Measurements from ENCODE around the gene POLD3.
A peak's percentile ranks its signal among the peaks of the same experiment; 100 is the strongest.
"Not testable (repeated sequence)": the region's sequence is repeated elsewhere in the genome, so short reads cannot be mapped to it uniquely, and the experiment has no call there.

The POLD3 gene

DNA sequence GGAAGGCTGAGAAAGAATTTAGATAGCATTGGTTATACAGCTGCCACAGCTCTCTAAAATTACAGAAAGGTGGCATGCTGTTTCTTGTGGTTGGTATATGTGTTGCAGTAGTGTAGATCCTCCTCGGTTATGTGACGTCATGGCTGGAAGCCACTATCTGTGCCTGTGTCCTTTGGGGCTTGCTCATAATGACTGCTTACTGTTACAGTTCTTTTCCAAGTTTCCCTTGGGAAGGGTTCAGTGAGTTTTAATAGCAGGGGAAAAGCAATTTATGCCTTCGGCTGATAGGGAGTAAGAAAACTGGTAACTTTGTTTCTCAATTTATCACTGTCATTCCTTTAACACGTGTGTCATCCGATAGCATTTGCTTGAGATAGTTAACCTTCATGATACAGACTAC is 47.2 kb downstream of the POLD3 start:
- DNase-seq, result no peak

DNA sequence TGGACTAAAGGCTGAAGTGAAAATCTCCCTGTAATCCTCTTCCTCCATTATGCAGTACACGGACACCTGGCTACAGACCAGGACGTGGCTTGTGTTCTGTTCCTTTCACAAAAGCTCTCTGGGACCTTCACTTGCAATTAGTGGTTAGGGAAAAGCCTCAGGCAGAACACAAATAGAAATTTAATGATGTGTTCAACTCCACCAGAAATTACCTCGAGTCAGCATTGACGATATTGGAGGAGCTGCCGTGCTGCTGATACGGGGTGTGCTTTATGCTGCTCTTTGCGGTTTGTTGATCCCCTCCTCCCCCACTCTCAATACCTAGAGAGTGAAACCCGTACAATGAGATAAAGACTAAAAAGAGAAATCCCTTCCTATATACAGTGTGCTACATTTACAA is 48.9 kb downstream of the POLD3 start:
- peak; percentile 89 for DNase-seq

DNA sequence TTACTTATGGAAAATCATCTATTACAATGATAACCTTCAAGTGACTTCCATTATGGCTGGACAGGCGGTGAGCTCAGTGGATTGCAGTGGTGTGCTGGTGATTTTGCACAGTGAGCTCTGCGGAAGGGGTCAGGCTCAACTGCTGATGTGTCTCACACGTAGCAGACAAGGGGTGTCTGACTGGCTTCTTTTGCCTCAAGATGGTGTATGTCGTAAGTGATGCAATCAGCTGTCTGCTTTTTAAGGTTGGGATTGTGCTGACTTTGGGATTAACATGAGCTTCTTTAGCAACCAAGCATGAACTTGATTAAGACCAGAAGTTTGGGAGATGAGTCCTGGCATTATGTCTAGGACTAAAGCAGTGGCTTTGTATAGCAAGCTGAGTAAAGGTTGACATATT is 49.5 kb downstream of the POLD3 start:
- DNase-seq, result no peak

DNA sequence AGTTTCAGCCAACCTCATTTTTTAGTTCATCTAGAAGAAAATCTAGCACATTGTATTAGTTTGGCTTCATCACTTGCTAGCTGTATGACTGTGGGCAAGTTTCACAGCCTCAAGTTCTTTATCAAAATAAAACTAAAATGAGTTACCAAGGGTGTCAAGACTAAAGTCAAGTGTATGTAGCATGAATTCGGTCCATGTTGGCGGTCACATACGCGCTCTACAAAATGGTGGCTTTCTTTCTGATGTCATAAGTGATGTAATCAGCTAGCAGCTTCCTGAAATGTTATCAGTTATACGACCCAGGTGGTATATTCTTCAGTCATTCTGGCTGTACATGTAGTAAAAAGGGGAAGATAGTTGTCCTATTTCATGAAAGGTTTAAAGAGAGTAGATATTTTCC is 50.5 kb downstream of the POLD3 start:
- no peak for DNase-seq

DNA sequence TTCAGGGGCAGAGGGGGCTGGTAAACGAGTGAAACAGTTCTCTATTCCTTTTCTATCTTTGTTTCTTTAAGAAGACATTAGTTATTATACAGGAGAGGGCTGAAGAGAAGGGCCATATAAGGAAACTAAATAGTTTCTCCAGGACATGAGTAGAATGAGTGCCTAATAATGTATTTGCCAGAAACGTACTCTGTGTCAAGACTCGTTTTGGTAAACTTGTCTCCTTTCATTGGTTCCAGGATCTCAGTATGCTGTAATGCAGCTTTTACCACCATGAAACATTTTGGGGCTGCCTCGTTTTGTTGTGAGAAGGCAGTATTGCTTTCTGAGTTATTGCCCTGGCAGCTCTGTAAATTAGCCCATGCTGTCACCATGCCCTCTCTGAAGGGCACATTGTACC is 51.7 kb downstream of the POLD3 start:
- no peak for DNase-seq

DNA sequence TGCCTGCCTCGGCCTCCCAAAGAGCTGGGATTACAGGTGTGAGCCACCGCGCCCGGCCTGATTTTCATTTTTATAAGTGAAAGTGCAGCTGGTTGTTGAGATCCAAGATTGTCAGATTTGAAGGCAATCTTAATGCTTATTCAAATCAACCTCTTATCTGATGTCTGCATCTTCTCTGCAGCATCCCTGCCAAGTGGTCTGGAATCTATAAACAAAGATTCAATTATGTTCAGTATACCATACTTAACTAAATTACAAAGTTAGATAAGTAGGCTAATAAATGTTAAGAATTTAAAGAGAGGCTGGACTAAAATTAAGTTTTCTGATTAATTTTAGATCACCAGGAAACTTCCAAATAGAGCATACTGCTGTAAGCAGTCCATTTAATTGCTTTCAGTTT is 53.8 kb downstream of the POLD3 start:
- DNase-seq, result no peak

DNA sequence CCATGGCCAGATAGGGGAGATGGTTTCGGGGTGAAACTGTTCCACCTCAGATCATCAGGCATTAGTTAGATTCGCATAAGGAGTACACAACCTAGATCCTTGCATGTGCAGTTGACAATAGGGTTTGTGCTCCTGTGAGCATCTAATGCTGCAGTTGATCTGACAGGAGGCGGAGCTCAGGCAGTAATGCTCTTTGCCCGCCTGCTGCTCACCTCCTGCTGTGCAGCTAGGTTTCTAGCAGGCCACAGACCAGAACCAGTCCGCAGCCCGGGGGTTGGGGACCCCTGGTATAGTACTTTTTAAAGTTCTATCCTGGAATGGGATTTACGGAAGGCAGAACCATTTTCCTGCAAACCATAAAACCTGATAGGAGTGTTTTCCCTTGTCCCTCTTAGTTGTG is 54.6 kb downstream of the POLD3 start:
- no peak for DNase-seq

DNA sequence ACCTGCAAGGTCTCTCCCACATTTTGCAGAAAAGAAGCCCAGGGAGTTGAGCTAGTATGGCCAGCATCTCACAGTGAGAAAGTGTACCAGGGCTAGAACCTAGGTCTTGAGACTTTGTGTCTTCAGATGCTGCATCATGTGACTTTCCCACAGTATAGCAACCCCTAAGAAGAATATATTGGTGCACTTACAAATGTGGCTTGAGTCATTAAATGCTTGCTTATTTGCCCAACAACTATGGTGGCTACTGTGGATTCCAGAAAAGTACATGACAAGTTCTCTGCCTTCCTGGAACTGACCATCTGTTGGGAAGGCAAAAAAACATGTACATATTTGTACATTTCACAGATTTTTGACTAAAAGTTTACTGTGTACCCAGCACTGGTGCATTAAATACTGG is 55.0 kb downstream of the POLD3 start:
- no peak for DNase-seq

DNA sequence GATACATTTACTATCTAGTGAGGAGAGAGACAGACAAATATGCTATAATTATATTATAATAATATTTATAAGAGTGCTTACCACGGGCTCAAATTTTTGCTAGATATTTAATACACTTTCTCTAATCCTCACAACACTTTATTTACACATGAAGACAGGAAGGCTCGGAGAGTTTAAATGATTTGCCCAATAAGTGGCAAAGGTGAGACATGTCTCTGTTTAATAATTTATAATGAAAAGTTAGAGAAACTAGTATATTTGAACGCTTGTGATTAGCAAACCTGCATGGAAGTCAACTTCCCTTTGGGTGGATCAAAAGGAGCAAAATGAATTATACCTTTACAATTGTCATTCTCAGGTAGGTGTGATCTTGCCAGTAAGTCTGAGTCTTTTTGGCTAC is 55.4 kb downstream of the POLD3 start:
- no peak for DNase-seq

DNA sequence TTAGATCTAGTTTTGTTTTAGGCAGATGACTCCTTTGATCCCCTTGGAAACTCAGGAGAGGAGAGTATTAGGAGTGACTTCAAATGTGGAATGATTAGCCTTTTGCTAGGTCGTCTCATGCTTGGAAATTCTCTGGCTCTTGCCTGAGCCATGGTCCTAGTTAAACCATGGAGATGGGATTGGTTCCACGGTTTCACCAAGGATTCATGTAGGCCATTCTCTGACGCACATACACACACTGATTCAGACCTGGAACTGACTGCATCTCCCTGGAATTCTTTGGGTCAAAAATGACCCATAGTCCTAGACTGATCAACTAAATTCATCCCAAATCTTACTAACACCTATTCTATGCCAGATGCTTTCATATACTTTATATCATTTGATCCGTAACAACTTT is 56.5 kb downstream of the POLD3 start:
- no peak for DNase-seq

DNA sequence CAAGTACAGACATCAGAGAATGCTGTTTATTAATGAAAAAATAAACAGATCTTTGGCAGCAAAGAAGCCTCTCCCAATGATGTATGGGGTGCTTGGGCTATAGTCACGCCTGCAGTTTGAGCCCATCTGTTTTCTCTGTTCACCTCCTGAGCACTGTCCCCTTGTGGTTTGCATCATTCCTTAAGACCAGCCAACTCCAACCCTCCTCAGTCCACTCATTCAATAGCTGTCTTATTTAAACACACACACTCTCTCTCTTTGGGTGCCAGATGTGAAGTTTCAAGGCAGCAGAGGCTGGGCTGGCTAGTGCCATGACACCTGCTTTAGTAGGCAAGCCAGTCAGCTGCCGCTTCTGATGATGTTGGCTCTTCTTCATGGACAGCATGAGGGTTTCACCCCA is 58.1 kb downstream of the POLD3 start:
- no peak for DNase-seq

DNA sequence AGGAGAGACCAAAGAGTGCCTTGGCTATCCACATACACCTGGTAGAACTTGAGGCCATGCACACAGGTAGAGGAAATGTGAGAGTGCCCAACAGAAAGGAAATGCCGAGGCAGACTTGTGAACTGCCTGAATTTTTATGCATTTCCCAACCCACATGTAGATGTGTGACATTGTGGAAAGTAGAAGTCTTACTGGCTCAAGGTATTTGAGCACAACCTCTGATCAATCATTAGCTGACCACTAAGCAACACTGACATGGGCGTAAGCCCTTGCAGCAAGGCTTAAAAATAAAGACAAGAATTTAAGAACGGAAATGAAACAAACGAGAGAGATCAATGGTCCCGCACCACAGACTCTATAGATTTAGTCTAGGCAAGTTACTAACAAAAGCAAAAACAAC is 62.6 kb downstream of the POLD3 start:
- DNase-seq, result no peak

DNA sequence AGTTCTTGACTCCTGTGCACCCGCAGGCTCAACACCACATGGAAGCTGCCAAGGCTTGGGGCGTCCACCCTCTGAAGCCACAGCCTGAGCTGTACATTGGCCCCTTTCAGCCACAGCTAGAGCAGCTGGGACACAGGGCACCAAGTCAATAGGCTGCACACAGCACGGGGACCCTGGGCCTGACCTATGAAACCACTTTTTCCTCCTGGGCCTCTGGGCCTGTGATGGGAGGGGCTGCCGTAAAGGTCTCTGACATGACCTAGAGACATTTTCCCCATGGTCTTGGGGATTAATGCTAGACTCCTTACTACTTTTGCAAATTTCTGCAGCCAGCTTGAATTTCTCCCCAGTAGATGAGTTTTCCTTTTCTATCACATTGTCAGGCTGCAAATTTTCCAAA is 66.7 kb downstream of the POLD3 start:
- DNase-seq, result not testable (repeated sequence)

DNA sequence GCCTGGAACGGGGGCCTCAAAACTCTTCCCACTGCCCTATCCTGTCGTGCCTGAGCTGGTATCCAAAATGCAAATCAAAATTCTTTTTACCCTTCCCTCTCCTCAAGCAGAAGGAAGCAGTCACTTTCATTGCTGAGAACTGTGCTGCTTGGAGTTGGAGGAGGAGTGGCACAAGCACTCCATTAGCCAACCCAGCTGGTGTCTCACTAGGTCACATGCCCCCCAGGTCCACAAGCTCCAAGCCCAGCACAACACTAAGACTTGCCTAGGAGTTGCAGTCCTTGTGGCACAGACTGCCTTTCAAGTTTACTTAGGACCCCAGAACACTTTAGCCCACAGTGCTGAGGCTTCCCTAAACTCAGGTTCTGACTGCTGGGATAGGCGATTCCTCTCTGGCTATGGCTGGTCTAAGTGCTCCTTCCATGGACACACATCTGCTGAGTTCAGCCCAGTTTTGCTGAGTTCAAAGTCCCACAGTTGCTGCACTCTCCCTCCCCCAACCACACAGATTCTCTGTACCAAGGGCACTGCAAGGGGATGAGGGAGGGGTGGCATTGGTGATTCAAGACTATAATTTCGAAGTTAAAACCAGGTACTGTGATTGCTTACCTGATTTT is 70.2 kb downstream of the POLD3 start:
- no peak for DNase-seq

DNA sequence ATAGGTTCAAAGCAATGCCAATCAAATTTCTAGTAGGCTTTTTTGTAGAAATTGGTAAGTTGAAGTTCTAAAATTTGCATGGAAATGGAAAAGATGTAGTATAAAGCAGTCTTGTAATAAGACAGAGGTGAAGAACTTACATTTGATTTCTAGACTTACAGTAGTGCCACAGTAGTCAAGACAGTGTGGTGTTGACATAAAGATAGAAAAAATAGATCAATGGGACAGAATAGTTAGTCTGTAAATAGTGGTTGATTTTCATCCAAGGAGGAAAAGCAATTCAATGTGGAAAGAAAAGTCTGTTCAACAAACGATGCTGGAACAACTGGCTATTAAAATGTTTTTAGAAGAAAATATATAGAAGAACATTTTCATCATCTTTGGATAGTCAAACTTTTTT is 70.9 kb downstream of the POLD3 start:
- DNase-seq, result no peak

DNA sequence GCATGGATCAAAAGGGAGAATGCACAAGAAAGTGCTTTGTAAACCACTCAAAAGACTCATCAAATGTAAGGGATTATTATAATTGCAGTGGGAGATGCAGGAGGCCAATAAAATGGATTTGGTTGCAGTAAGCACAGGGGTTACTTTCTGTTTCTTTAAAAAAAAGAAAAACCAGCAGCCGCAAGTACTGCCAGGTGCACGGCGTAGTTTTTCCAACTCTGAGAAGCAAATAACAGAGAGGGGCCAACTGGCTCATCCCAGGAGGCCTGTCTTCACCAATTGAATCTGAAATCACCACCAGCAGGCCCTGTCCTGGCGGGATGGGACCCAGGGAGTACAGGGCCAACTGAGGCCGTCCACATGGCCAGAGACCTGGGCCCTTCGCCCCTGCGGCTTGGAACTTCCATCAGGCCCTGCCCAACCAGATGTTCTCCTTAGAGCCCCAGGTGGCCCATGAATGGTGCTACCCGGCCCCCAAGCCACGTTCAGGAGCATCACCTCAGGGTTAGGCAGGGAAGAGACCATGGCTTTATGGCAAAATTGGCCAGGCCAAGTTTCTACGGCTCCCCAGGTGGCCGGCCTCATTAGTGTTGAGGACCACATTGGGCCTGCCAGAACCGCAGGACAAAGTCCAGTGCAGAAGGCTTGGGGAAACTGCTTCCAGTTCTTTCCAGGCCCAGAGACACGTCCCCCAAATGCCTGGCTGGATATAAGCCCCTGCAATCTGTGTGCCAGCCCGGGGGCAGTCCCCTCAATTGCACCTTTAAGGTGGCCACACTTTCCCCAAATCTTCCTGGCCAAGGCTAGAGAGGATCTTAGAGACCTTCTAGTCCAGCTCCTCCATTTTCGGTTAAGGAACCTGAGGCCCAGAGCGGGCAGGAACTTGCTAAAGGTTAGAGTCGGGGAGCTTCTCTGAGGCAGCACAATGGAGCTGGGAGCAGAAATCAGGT is 77.1 kb downstream of the POLD3 start:
- DNase-seq, result no peak

DNA sequence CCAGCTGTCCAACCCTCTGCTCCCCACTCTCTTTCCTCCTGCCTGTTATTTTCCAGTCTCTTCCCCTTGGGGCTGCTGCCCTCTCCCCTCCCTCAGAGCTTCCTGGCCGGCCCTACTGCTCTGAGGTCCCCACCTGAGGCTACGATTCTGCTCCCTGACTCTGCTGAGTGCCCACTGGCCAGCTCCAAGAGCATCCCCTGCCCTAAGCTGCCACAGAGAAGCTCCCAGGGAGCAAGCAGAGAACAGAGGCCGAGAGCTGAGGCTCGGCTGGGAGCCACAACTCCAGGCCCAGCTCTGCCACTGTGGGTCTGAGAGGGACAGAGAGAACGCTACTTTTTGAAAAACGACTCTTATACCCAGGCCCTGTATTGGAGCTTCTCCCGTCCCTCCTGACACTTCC is 77.8 kb downstream of the POLD3 start:
- DNase-seq, result no peak

DNA sequence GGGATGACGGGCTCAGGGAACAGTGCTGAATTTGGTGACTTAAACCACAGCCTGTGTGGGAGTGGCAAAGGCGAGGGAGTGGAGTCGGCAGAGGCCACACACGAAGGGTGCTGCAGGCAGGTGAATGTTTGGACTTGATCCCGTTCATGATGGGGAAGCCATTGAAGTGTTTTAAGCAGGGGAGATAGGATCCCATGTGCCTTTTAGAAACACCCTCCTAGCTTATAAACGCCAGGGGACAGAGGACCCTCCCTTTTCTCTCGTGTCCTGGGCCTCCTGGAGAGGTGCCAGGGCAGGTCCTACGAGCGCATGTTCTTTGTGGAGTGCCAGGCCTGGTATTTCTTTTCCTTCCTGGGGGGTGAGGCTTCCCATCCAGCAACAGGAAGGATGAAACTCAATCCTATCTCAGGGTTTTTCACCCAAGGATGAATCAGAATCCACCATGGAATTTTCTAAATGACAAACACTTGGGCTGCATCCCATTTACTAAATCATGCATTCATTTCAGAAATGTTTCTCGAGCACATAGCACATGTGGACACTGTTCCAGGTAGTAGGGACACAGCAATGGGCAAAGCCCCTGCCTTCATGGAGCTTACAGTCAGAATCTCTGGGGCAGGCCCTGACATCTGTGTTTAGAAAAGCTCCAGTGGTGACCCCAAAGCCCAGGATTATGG is 79.3 kb downstream of the POLD3 start:
- DNase-seq, result no peak

DNA sequence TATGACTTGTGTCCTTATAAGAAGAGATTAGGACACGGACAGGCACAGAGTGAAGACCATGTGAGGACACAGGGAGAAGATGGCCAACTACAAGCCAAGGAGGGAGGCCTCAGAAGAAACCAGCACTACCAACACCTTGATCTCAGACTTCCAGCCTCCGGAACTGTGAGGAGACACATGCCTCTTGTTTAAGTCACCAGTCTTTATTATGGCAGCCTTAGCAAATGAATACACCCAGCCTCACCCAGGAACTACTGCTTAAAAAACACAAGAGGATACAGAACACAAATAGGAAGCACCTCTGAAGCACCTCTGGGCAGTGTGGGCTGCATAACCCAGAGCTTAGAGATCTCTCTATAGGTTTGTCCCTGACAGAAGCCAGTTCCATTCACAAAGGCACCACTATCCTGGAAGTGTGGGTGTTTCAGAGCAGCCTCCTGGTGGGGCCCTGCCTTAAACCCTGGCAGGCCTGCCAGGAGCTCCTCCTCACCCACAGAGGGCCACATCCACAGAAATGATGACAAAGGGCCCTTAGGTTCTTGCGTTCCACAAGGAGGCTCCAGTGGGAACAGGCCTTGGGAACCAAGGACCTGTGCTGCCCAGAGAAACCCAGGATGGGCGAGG is 80.1 kb downstream of the POLD3 start:
- no peak for DNase-seq

DNA sequence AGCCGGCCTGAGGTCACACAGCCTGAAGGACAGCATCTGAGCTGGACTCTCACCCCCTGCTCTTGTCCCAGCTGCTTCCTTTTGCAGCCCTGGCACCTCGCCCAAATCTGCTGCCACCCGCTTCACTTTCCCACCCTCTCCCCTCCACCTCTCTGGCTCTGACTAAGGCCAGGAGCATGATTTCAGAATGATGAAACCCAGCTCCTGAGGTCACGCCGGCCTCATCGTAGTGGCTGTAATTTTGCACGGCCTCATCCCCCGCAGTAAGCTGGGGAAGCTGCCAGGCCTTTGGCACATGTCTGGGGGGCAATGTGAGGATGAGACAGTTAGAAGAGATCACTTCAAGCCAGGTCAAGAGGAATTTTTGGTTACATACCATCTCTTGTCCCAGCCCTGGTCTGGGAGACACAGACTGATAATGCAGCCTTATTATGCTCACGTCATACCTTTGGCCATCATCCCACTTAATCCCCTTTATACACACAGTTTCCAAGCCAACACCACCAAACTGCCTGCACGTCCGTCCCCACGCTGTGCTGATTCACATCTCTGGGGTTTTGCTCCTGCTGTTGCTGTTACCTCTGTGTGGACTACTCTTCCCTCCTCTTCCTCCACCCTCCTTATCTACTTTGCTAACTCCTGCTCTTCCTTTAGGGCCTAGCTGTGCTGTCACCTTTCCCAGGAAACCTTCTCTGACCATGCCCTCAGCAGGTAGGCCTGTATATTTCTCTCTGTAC is 80.7 kb downstream of the POLD3 start:
- no peak for DNase-seq

DNA sequence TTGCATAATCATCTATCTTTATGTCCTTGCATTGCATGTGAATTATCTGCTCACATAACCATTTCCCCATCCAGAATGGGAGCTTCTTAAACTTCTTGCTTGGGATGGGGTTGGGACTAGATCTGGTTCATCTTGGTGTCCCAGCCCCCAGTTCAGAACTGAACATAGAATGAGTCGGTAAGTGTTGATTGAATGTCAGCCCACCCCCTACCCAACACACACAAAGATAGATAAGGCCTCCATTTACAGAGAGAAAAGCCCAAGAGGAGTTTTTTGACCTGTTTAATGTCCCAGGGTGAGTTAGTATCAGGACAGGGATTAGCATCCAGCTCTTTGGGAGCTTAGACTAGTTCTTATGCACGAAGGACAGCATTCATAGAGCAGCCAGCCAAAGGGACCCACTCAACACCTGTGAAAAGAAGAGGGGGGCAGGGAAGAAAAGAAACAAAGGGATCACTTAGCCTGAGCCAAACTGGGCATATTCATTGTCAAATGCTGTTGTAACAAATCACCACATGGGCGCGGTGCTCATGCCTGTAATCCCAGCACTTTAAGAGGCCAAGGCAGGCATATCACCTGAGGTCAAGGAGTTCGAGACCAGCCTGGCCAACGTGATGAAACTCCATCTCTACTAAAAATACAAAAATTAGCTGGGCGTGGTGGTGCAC is 81.4 kb downstream of the POLD3 start:
- no peak for DNase-seq

DNA sequence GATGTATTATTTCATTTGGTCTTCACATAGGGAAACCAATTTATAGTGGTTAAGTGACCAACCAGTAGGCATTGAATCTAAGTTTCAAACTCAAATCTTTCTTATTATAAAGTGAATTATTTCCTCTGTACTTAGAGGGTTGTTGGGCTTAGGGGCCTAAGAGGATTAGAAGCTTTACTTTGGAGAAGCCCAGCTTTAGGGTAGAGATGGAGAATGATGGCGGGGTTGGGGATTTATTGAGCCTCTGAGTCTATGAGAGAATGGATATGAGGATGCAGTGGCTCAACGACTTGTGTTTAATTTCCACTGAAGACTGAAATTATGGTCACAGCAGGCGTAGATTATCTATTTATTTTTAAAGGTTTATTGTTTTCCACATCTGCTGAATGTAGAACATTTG is 83.4 kb downstream of the POLD3 start:
- DNase-seq, result no peak
